ENCODE results near the gene BSND. TPM values are rescaled to one million over a fixed set of nuclear protein-coding genes. Genes with fewer than 3 reads are reported as not detected.

The BSND gene
- total RNA-seq, 1 donor from 2014 or later = not detected

- H3K36me3 Mint-ChIP-seq (ENCODE audit: unreplicated experiment) = no peaks in the 10 kb centered on the region
- peaks cover 13% of the 10 kb centered on the region for H3K4me1 Mint-ChIP-seq (ENCODE audit: unreplicated experiment)
- no peak for TF ChIP-seq CTCF (IDR thresholded peaks at IDR 0.05)
- H3K27ac Mint-ChIP-seq (ENCODE audit: unreplicated experiment) = no peak overlapping the region
- DNase-seq (ENCODE audit: extremely low spot score, unreplicated experiment) = no peak
- H3K4me3 Mint-ChIP-seq (ENCODE audit: unreplicated experiment) = no peak overlapping the region
- H3K27me3 Mint-ChIP-seq (ENCODE audit: unreplicated experiment) = peaks cover 2% of the 10 kb centered on the region
- H3K9me3 Mint-ChIP-seq (ENCODE audit: unreplicated experiment) = no peaks in the 10 kb centered on the region
These were observed 48.9 kb downstream of the BSND start for GRCh38 chr1:55047611-55048010.

GRCh38 chr1:55048453-55049270 is 49.9 kb downstream of the BSND start:
- Mint-ChIP-seq H3K27me3 (ENCODE audit: unreplicated experiment) (no peaks in the 10 kb centered on the region), H3K9me3 (ENCODE audit: unreplicated experiment) (no peaks in the 10 kb centered on the region), H3K4me3 (ENCODE audit: unreplicated experiment) (no peak overlapping the region), H3K27ac (ENCODE audit: unreplicated experiment) (no peak overlapping the region), H3K4me1 (ENCODE audit: unreplicated experiment) (peaks cover 13% of the 10 kb centered on the region), H3K36me3 (ENCODE audit: unreplicated experiment) (no peaks in the 10 kb centered on the region)
- TF ChIP-seq CTCF (IDR thresholded peaks at IDR 0.05) = no peak
- no peak for DNase-seq (ENCODE audit: extremely low spot score, unreplicated experiment)

- H3K4me3 Mint-ChIP-seq (ENCODE audit: unreplicated experiment) = no peak overlapping the region
- TF ChIP-seq CTCF (IDR thresholded peaks at IDR 0.05) = no peak
- no peaks in the 10 kb centered on the region for H3K36me3 Mint-ChIP-seq (ENCODE audit: unreplicated experiment)
- no peaks in the 10 kb centered on the region for H3K9me3 Mint-ChIP-seq (ENCODE audit: unreplicated experiment)
- no peaks in the 10 kb centered on the region for H3K27me3 Mint-ChIP-seq (ENCODE audit: unreplicated experiment)
- no peak for DNase-seq (ENCODE audit: extremely low spot score, unreplicated experiment)
- no peak overlapping the region for H3K27ac Mint-ChIP-seq (ENCODE audit: unreplicated experiment)
- peaks cover 13% of the 10 kb centered on the region for H3K4me1 Mint-ChIP-seq (ENCODE audit: unreplicated experiment)
These were observed 50.7 kb downstream of the BSND start for GRCh38 chr1:55049271-55049913.

- Mint-ChIP-seq H3K9me3 (ENCODE audit: unreplicated experiment) (no peaks in the 10 kb centered on the region), H3K4me1 (ENCODE audit: unreplicated experiment) (peaks cover 13% of the 10 kb centered on the region), H3K27me3 (ENCODE audit: unreplicated experiment) (no peaks in the 10 kb centered on the region), H3K27ac (ENCODE audit: unreplicated experiment) (no peak overlapping the region), H3K4me3 (ENCODE audit: unreplicated experiment) (no peak overlapping the region), H3K36me3 (ENCODE audit: unreplicated experiment) (no peaks in the 10 kb centered on the region)
- no peak for DNase-seq (ENCODE audit: extremely low spot score, unreplicated experiment)
- no peak for TF ChIP-seq CTCF (IDR thresholded peaks at IDR 0.05)
These were observed 51.2 kb downstream of the BSND start for GRCh38 chr1:55049914-55050278.

- no peak overlapping the region for H3K27ac Mint-ChIP-seq (ENCODE audit: unreplicated experiment)
- H3K4me1 Mint-ChIP-seq (ENCODE audit: unreplicated experiment) = peaks cover 13% of the 10 kb centered on the region
- no peak for DNase-seq (ENCODE audit: extremely low spot score, unreplicated experiment)
- H3K36me3 Mint-ChIP-seq (ENCODE audit: unreplicated experiment) = no peaks in the 10 kb centered on the region
- no peak overlapping the region for H3K4me3 Mint-ChIP-seq (ENCODE audit: unreplicated experiment)
- no peaks in the 10 kb centered on the region for H3K27me3 Mint-ChIP-seq (ENCODE audit: unreplicated experiment)
- no peak for TF ChIP-seq CTCF (IDR thresholded peaks at IDR 0.05)
- no peaks in the 10 kb centered on the region for H3K9me3 Mint-ChIP-seq (ENCODE audit: unreplicated experiment)
These were observed 51.5 kb downstream of the BSND start for GRCh38 chr1:55050283-55050682.

Measured in osteocyte (in vitro differentiated cells).